H9 (cell line): ENCODE data around the gene GABRB1. TPM values are rescaled to one million over a fixed set of nuclear protein-coding genes. Genes with fewer than 3 reads are reported as not detected.

Source experiments
- DNase-seq: peaks from one replicate; pipeline ENCODE4 v3.0.0-alpha.2; 2017
- H2AFZ ChIP-seq: one replicate; pipeline ENCODE4 v1.6.1; 2013; ENCODE audit warnings: mild to moderate bottlenecking, low read length, control low read depth, moderate library complexity
- H2AK5ac ChIP-seq: 2 replicates; pipeline ENCODE4 v1.6.1; 2013; ENCODE audit warnings: low read length, control low read depth, mixed read lengths; ENCODE audit not compliant: insufficient read length
- H2BK120ac ChIP-seq: one replicate; pipeline ENCODE4 v1.6.1; 2013; ENCODE audit warnings: low read depth, mild to moderate bottlenecking, low read length, control low read depth, inconsistent platforms; ENCODE audit not compliant: poor library complexity, severe bottlenecking
- H2BK12ac ChIP-seq: 2 replicates; pipeline ENCODE4 v1.6.1; 2013; ENCODE audit warnings: low read length, control low read depth, mixed read lengths, low read depth; ENCODE audit not compliant: insufficient read length
- H2BK15ac ChIP-seq: 2 replicates; pipeline ENCODE4 v1.6.1; 2013; ENCODE audit warnings: low read depth, low read length, control low read depth
- H2BK20ac ChIP-seq: one replicate; pipeline ENCODE4 v1.6.1; 2013; ENCODE audit warnings: low read depth, mild to moderate bottlenecking, low read length, control low read depth, inconsistent platforms; ENCODE audit not compliant: poor library complexity, severe bottlenecking
- H2BK5ac ChIP-seq: 2 replicates; pipeline ENCODE4 v1.6.1; 2013; ENCODE audit warnings: low read length, control low read depth, mixed read lengths; ENCODE audit not compliant: insufficient read length
- H3K14ac ChIP-seq: 2 replicates; pipeline ENCODE4 v1.6.1; 2013; ENCODE audit warnings: low read length, control low read depth; ENCODE audit not compliant: insufficient read depth
- H3K18ac ChIP-seq: 2 replicates; pipeline ENCODE4 v1.6.1; 2013; ENCODE audit warnings: low read depth, mild to moderate bottlenecking, mixed read lengths, low read length, control low read depth; ENCODE audit not compliant: insufficient read length
- H3K23ac ChIP-seq: 2 replicates; pipeline ENCODE4 v1.6.1; 2013; ENCODE audit warnings: low read length, control low read depth, mixed read lengths, low read depth; ENCODE audit not compliant: insufficient read length
- H3K23me2 ChIP-seq: 2 replicates; pipeline ENCODE4 v1.6.1; 2013; ENCODE audit warnings: low read depth, mild to moderate bottlenecking, mixed read lengths, low read length, control low read depth; ENCODE audit not compliant: insufficient read length, poor library complexity, severe bottlenecking
- H3K27ac ChIP-seq: 2 replicates; pipeline ENCODE4 v1.5.1; 2013; ENCODE audit warnings: low read length, control low read depth, mixed read lengths, low read depth; ENCODE audit not compliant: insufficient read length
- H3K27me3 ChIP-seq: 2 replicates; pipeline ENCODE4 v1.6.1; 2013; ENCODE audit warnings: low read length, control low read depth, inconsistent platforms; ENCODE audit not compliant: insufficient read depth
- H3K4ac ChIP-seq: 2 replicates; pipeline ENCODE4 v1.6.1; 2013; ENCODE audit warnings: low read depth, mild to moderate bottlenecking, control low read depth, inconsistent platforms, low read length, moderate library complexity
- H3K4me1 ChIP-seq: 2 replicates; pipeline ENCODE4 v1.6.1; 2013; ENCODE audit warnings: low read length, control low read depth, inconsistent platforms; ENCODE audit not compliant: insufficient read depth
- H3K4me2 ChIP-seq: 2 replicates; pipeline ENCODE4 v1.6.1; 2013; ENCODE audit warnings: low read length, control low read depth, mixed read lengths; ENCODE audit not compliant: insufficient read length, insufficient read depth
- H3K56ac ChIP-seq: 2 replicates; pipeline ENCODE4 v1.6.1; 2013; ENCODE audit warnings: low read depth, mild to moderate bottlenecking, mixed read lengths, low read length, control low read depth; ENCODE audit not compliant: insufficient read length
- H3K79me1 ChIP-seq: 2 replicates; pipeline ENCODE4 v1.6.1; 2013; ENCODE audit warnings: low read depth, mild to moderate bottlenecking, moderate library complexity, low read length, control low read depth, inconsistent platforms; ENCODE audit not compliant: insufficient read depth, poor library complexity, severe bottlenecking
- H3K79me2 ChIP-seq: 2 replicates; pipeline ENCODE4 v1.6.1; 2013; ENCODE audit warnings: low read length, control low read depth, inconsistent platforms; ENCODE audit not compliant: insufficient read depth
- H3K9ac ChIP-seq: 2 replicates; pipeline ENCODE4 v1.6.1; 2013; ENCODE audit warnings: low read length, control low read depth, mixed read lengths; ENCODE audit not compliant: insufficient read length; ENCODE audit errors: extremely low read depth
- H3K9me3 ChIP-seq: one replicate; pipeline ENCODE4 v1.6.1; 2013; ENCODE audit warnings: low read depth, low read length, inconsistent platforms; ENCODE audit not compliant: control insufficient read depth
- H3T11ph ChIP-seq: one replicate; pipeline ENCODE4 v1.6.1; 2013; ENCODE audit warnings: mild to moderate bottlenecking, low read length, control low read depth, inconsistent platforms
- H4K20me1 ChIP-seq: one replicate; pipeline ENCODE4 v1.6.1; 2013; ENCODE audit not compliant: control insufficient read depth, insufficient read length, insufficient read depth
- H4K5ac ChIP-seq: 2 replicates; pipeline ENCODE4 v1.6.1; 2013; ENCODE audit warnings: low read depth, mild to moderate bottlenecking, mixed read lengths, low read length, control low read depth; ENCODE audit not compliant: insufficient read length
- H4K8ac ChIP-seq: replicated peaks from 2 replicates; pipeline ENCODE4 v1.6.1; 2013; ENCODE audit warnings: low read length, control low read depth, mixed read lengths, low read depth; ENCODE audit not compliant: insufficient read length
- H4K91ac ChIP-seq: 2 replicates; pipeline ENCODE4 v1.6.1; 2013; ENCODE audit warnings: low read depth, mild to moderate bottlenecking, moderate library complexity, mixed read lengths, low read length, control low read depth; ENCODE audit not compliant: insufficient read length
- H3K27ac Mint-ChIP-seq, 3 experiments: 2 replicates in 2 of 3; 3 replicates in 1 of 3; pipeline ENCODE4 v1.8.0; 2020 to 2021; ENCODE audit warnings: mixed read lengths in 3 of 3, mild to moderate bottlenecking in 1 of 3, moderate library complexity in 1 of 3
- H3K27me3 Mint-ChIP-seq: 2 replicates; pipeline ENCODE4 v1.8.0; 2021; ENCODE audit warnings: low read depth, mild to moderate bottlenecking, moderate library complexity, mixed read lengths
- H3K36me3 Mint-ChIP-seq, 3 experiments: 2 replicates in 2 of 3; 3 replicates in 1 of 3; pipeline ENCODE4 v1.8.0; 2020 to 2021; ENCODE audit warnings: low read depth in 3 of 3, mixed read lengths in 3 of 3; ENCODE audit not compliant: insufficient read depth in 1 of 3
- H3K4me1 Mint-ChIP-seq, 2 experiments: 2 replicates each; pipeline ENCODE4 v1.8.0; 2020; ENCODE audit warnings: mixed read lengths in 2 of 2
- H3K4me3 Mint-ChIP-seq, 2 experiments: 2 replicates in 1 of 2; 3 replicates in 1 of 2; pipeline ENCODE4 v1.8.0; 2020 to 2021; ENCODE audit warnings: mild to moderate bottlenecking in 2 of 2, mixed read lengths in 2 of 2, moderate library complexity in 1 of 2
- H3K9me3 Mint-ChIP-seq, 2 experiments: 2 replicates in 1 of 2; 3 replicates in 1 of 2; pipeline ENCODE4 v1.8.0; 2020; ENCODE audit warnings: mild to moderate bottlenecking in 2 of 2, mixed read lengths in 2 of 2, moderate library complexity in 1 of 2
- WGBS: extraction: QIAGEN DNeasy Blood & Tissue Kit; methylation state at CpG from one replicate; pipeline ENCODE4 v1.1.7; 2013; ENCODE audit warnings: missing lambda C conversion rate, low lambda C conversion rate, mixed read lengths; ENCODE audit not compliant: insufficient read length; ENCODE audit errors: extremely low coverage; 5-methylcytosine and 5-hydroxymethylcytosine counted together
- total RNA-seq: library from RNA; stranded (reverse); gene quantifications from 2 replicates; pipeline ENCODE4 v1.2.1, GENCODE V29; 2021
- TF ChIP-seq, protein P1 (sequence below): fragments of 200-600 bp; sonication (generic); conservative IDR thresholded peaks from 3 replicates; pipeline ENCODE4 v1.8.0; 2021; ENCODE audit warnings: antibody characterized with exemption, mild to moderate bottlenecking

The GABRB1 gene
- total RNA-seq, 1 experiment from 2014 or later = 0.39 TPM

DNA sequence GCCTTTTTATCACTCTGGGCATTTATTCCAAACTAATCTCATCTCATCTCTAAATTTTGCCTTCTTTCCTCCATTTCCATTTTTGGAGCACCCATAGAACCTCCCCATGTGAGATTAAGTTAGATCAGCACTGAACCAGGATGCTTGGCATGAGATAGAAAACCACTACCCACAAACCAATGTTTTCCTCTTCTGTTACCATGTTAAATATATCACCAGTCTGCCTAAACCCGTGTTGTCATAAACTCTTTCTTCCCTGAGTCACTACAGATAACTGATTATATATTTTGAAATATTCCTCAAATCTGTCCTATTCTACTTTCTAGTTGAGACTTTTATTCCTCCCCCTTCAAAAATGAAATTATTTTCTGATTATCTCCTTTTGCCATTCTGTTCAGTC, 37.6 kb downstream of the GABRB1 start:
- Histone ChIP-seq H3K14ac (no peak overlapping the region), H2AFZ (no peak overlapping the region), H2BK20ac (no peak overlapping the region), H3K9ac (no peak overlapping the region), H3K56ac (no peak overlapping the region), H3K18ac (no peak overlapping the region), H2BK5ac (no peak overlapping the region), H2AK5ac (no peak overlapping the region), H3K79me2 (no peaks in the 10 kb centered on the region), H4K20me1 (no peaks in the 10 kb centered on the region), H4K91ac (no peak overlapping the region), H3K27ac (no peak overlapping the region), H4K8ac (no peak overlapping the region), H2BK12ac (no peak overlapping the region), H2BK15ac (no peak overlapping the region), H3K23me2 (no peaks in the 10 kb centered on the region), H2BK120ac (no peak overlapping the region), H3K27me3 (no peaks in the 10 kb centered on the region), H3K23ac (no peak overlapping the region), H3K79me1 (no peaks in the 10 kb centered on the region), H3T11ph (no peak overlapping the region), H4K5ac (no peak overlapping the region), H3K4me2 (no peak overlapping the region), H3K4ac (no peak overlapping the region), H3K4me1 (no peaks in the 10 kb centered on the region), H3K9me3 (no peaks in the 10 kb centered on the region)
- peaks cover 2 to 3% of the 10 kb centered on the region in 2 experiments; a peak in 3 of 4 replicates for H3K4me1 Mint-ChIP-seq
- H3K36me3 Mint-ChIP-seq = no peaks in the 10 kb centered on the region; a peak in 1 of 7 replicates
- no CpG with 5 or more reads among the region's 1 CpG for WGBS
- no peaks in the 10 kb centered on the region for H3K9me3 Mint-ChIP-seq
- no peak overlapping the region for H3K4me3 Mint-ChIP-seq
- TF ChIP-seq, protein P1, sequence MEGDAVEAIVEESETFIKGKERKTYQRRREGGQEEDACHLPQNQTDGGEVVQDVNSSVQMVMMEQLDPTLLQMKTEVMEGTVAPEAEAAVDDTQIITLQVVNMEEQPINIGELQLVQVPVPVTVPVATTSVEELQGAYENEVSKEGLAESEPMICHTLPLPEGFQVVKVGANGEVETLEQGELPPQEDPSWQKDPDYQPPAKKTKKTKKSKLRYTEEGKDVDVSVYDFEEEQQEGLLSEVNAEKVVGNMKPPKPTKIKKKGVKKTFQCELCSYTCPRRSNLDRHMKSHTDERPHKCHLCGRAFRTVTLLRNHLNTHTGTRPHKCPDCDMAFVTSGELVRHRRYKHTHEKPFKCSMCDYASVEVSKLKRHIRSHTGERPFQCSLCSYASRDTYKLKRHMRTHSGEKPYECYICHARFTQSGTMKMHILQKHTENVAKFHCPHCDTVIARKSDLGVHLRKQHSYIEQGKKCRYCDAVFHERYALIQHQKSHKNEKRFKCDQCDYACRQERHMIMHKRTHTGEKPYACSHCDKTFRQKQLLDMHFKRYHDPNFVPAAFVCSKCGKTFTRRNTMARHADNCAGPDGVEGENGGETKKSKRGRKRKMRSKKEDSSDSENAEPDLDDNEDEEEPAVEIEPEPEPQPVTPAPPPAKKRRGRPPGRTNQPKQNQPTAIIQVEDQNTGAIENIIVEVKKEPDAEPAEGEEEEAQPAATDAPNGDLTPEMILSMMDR = no peak
- H3K27ac Mint-ChIP-seq = no peak overlapping the region
- no peaks in the 10 kb centered on the region for H3K27me3 Mint-ChIP-seq
- no peak for DNase-seq
